K562 (cell line): ENCODE measurements around the gene ZNRF2. TPM values are rescaled to one million over a fixed set of nuclear protein-coding genes. Genes with fewer than 3 reads are reported as not detected.

Experiments used
- ATAC-seq: fragments of 200-7000 bp; cut with Tn5 transposase; 3 replicates; pipeline ENCODE4 v1.9.1; 2020; ENCODE audit warnings: moderate library complexity
- BruUV-seq: library from RNA; stranded (reverse); fragments of 400-500 nt; replicated peaks from 2 replicates; lab custom pipeline; 2021; lab: Mats Ljungman, UMichigan
- CTCF ChIA-PET: fragments of 300-600 bp; formaldehyde crosslinking; extraction: SDS; loops from one replicate; lab custom pipeline; 2021; ENCODE audit warnings: low intra/inter-chr PET ratio; lab: Yijun Ruan, JAX
- POLR2A ChIA-PET: fragments of 300-600, 350-650 bp; sonication (Branson Sonifier 250); formaldehyde crosslinking; extraction: SDS; loops from one replicate; lab custom pipeline; 2021; ENCODE audit warnings: antibody characterized with exemption, inconsistent platforms; lab: Yijun Ruan, JAX
- DNase-seq, 4 experiments: peaks; one replicate each; pipeline versions ENCODE4 v3.0.0 to v3.0.0-alpha.2; 2011 to 2018; ENCODE audit warnings: low spot score in 3 of 4, mixed read lengths in 3 of 4; ENCODE audit errors: extremely low read depth in 1 of 4
- FAIRE-seq: peaks from 2 replicates; lab custom pipeline; 2011; peaks lifted over from hg19 to GRCh38; lab: Jason Lieb, UNC
- H2AFZ ChIP-seq: 2 replicates; pipeline ENCODE4 v1.6.0; 2011; ENCODE audit warnings: low read depth, low read length, control low read depth, inconsistent platforms
- H3K27ac ChIP-seq: fragments of 200-600 bp; 3 replicates; pipeline ENCODE4 v1.8.0; 2011; ENCODE audit warnings: low read depth, mild to moderate bottlenecking, control low read depth, inconsistent platforms, low read length, moderate library complexity, mixed read lengths; ENCODE audit errors: extremely low read depth
- H3K27me3 ChIP-seq, 2 experiments: fragments of 300-600 bp in 1 of 2; 2 replicates in 1 of 2; 3 replicates in 1 of 2; pipeline versions ENCODE4 v1.6.0 to v1.8.0; 2011; ENCODE audit warnings: inconsistent platforms in 2 of 2, low read length in 2 of 2, mild to moderate bottlenecking in 1 of 2, mixed read lengths in 1 of 2, moderate library complexity in 1 of 2; ENCODE audit not compliant: control insufficient read depth in 2 of 2, insufficient read depth in 2 of 2
- H3K36me3 ChIP-seq: fragments of 300-600 bp; 3 replicates; pipeline ENCODE4 v1.8.0; 2011; ENCODE audit warnings: mild to moderate bottlenecking, low read length, inconsistent platforms; ENCODE audit not compliant: control insufficient read depth, insufficient read depth
- H3K4me1 ChIP-seq, 2 experiments: fragments of 200-600 bp in 1 of 2; replicated peaks in 1 of 2; 2 replicates in 1 of 2; 3 replicates in 1 of 2; pipeline versions ENCODE4 v1.5.1 to v1.8.0; 2011; ENCODE audit warnings: inconsistent platforms in 2 of 2, low read length in 2 of 2, mild to moderate bottlenecking in 1 of 2, mixed read lengths in 1 of 2, moderate library complexity in 1 of 2; ENCODE audit not compliant: control insufficient read depth in 2 of 2, insufficient read depth in 2 of 2
- H3K4me2 ChIP-seq: 2 replicates; pipeline ENCODE4 v1.6.1; 2011; ENCODE audit warnings: low read length, control low read depth, inconsistent platforms, mixed read lengths; ENCODE audit not compliant: insufficient read depth
- H3K4me3 ChIP-seq: fragments of 200-600 bp; sonication (generic), shearing (Covaris generic); 2 replicates; pipeline ENCODE4 v1.5.1; 2016; ENCODE audit warnings: control low read depth, inconsistent platforms
- H3K79me2 ChIP-seq: fragments of 200-600 bp; 3 replicates; pipeline ENCODE4 v1.8.0; 2011; ENCODE audit warnings: low read length, inconsistent platforms; ENCODE audit not compliant: control insufficient read depth, insufficient read depth
- H3K9ac ChIP-seq, 2 experiments: 2 replicates each; pipeline versions ENCODE4 v1.6.0 to v1.6.1; 2011; ENCODE audit warnings: low read depth in 2 of 2, low read length in 2 of 2, control low read depth in 1 of 2, inconsistent platforms in 1 of 2, mild to moderate bottlenecking in 1 of 2, mixed read lengths in 1 of 2; ENCODE audit not compliant: insufficient read depth in 1 of 2
- H3K9me1 ChIP-seq: one replicate; pipeline ENCODE4 v1.6.0; 2011; ENCODE audit warnings: inconsistent platforms, mild to moderate bottlenecking, low read length, moderate library complexity; ENCODE audit not compliant: control insufficient read depth, insufficient read depth
- H3K9me3 ChIP-seq: replicated peaks from 2 replicates; pipeline ENCODE4 v1.5.1; 2011; ENCODE audit warnings: low read depth, low read length, inconsistent platforms; ENCODE audit not compliant: control insufficient read depth, insufficient read depth
- H4K20me1 ChIP-seq: replicated peaks from 2 replicates; pipeline ENCODE4 v1.6.1; 2011; ENCODE audit warnings: low read length, inconsistent platforms, mixed read lengths; ENCODE audit not compliant: control insufficient read depth, insufficient read depth
- C11orf30 ChIP-seq: fragments of 450-650 bp; IDR thresholded peaks from 2 replicates; pipeline ENCODE4 v1.6.1; 2016; ENCODE audit warnings: low read depth, mild to moderate bottlenecking
- CBX5 ChIP-seq: IDR thresholded peaks from 2 replicates; pipeline ENCODE4 v1.6.1; 2014; ENCODE audit warnings: low read depth, borderline replicate concordance
- DIDO1 ChIP-seq: fragments of 450-650 bp; IDR thresholded peaks from 2 replicates; pipeline ENCODE4 v1.6.1; 2016; ENCODE audit warnings: low read depth, missing biosample characterization, missing genetic modification characterization
- DMBX1 ChIP-seq: fragments of 250-450 bp; sonication (Bioruptor Pico); IDR thresholded peaks from 2 replicates; pipeline ENCODE4 v1.8.0; 2022; ENCODE audit warnings: inconsistent platforms, mild to moderate bottlenecking, moderate library complexity, borderline replicate concordance
- HMG20B ChIP-seq: fragments of 250-450 bp; sonication (Bioruptor Pico); IDR thresholded peaks from 2 replicates; pipeline ENCODE4 v1.5.0; 2021; ENCODE audit warnings: mild to moderate bottlenecking
- MEF2A ChIP-seq: IDR thresholded peaks from 2 replicates; pipeline ENCODE4 v1.6.1; 2011; ENCODE audit warnings: low read depth, mild to moderate bottlenecking, low read length, moderate library complexity; ENCODE audit not compliant: control insufficient read depth
- POLR2H ChIP-seq: IDR thresholded peaks from 2 replicates; pipeline ENCODE4 v1.6.1; 2016; ENCODE audit warnings: missing genetic modification characterization, low read depth, mild to moderate bottlenecking, control low read depth, missing compliant biosample characterization, moderate library complexity
- POLR3G ChIP-seq: IDR thresholded peaks from 2 replicates; pipeline ENCODE4 v1.6.1; 2011; ENCODE audit not compliant: insufficient read length, insufficient replicate concordance; ENCODE audit errors: extremely low read depth
- RCOR1 ChIP-seq, 2 experiments: IDR thresholded peaks; 2 replicates each; pipeline ENCODE4 v1.6.1; 2012; ENCODE audit warnings: low read depth in 2 of 2, low read length in 2 of 2, borderline replicate concordance in 1 of 2, improper control_type of control experiment in 1 of 2
- SMAD4 ChIP-seq: fragments of 250-450 bp; sonication (Bioruptor Pico); conservative IDR thresholded peaks from 2 replicates; pipeline ENCODE4 v1.8.0; 2021; ENCODE audit warnings: inconsistent platforms, mild to moderate bottlenecking, moderate library complexity
- SMARCE1 ChIP-seq: fragments of 450-650 bp; IDR thresholded peaks from 2 replicates; pipeline ENCODE4 v1.7.1; 2016; ENCODE audit warnings: mild to moderate bottlenecking
- SMC3 ChIP-seq: conservative IDR thresholded peaks from 2 replicates; pipeline ENCODE4 v1.6.1; 2011; ENCODE audit warnings: low read depth, low read length, improper control_type of control experiment; ENCODE audit not compliant: insufficient read depth
- SP1 ChIP-seq: sonication (generic); formaldehyde crosslinking; IDR thresholded peaks from 2 replicates; pipeline ENCODE4 v1.8.1; 2022; ENCODE audit warnings: mild to moderate bottlenecking, missing genetic modification reagents
- SRF ChIP-seq, 2 experiments: fragments of 250-450, 450-650 bp in 1 of 2; sonication (Bioruptor Pico) in 1 of 2; sonication (generic) in 1 of 2; formaldehyde crosslinking; IDR thresholded peaks; 2 replicates each; pipeline versions ENCODE4 v1.5.0 to v1.5.1; 2020 to 2022; ENCODE audit warnings: mild to moderate bottlenecking in 1 of 2, missing genetic modification reagents in 1 of 2
- THAP7 ChIP-seq: fragments of 250-450 bp; sonication (Bioruptor Pico); IDR thresholded peaks from 2 replicates; pipeline ENCODE4 v1.5.0; 2021
- ZBED1 ChIP-seq: IDR thresholded peaks from 2 replicates; pipeline ENCODE4 v1.6.1; 2014
- ZC3H11A ChIP-seq: IDR thresholded peaks from 2 replicates; pipeline ENCODE4 v1.6.1; 2012; ENCODE audit warnings: low read depth, low read length, improper control_type of control experiment
- ZEB2 ChIP-seq: fragments of 450-650 bp; IDR thresholded peaks from 2 replicates; pipeline ENCODE4 v1.6.1; 2016
- ZNF12 ChIP-seq: sonication (generic); formaldehyde crosslinking; IDR thresholded peaks from 2 replicates; pipeline ENCODE4 v1.4.0; 2020; ENCODE audit warnings: mild to moderate bottlenecking, missing genetic modification reagents
- WGBS: fragments of 100-300 bp; shearing (Covaris generic); methylation state at CpG from one replicate; pipeline ENCODE4 v1.1.6; 2016; ENCODE audit warnings: low coverage, mixed read lengths; ENCODE audit not compliant: insufficient coverage; ENCODE audit errors: missing lambda C conversion rate; 5-methylcytosine and 5-hydroxymethylcytosine counted together
- in situ Hi-C: fragments of 300-500 bp; cut with MboI; formaldehyde crosslinking; loops from 4 replicates; pipeline ENCODE4 v1.15.0; 2018; ENCODE audit warnings: inconsistent platforms, mixed read lengths
- intact Hi-C: fragments of 100-400 bp; cut with micrococcal nuclease; formaldehyde crosslinking; loops from 2 replicates; pipeline ENCODE4 v1.14.2; 2022
- polyA plus RNA-seq, 8 experiments: library from polyadenylated mRNA; depleted of rRNA in 4 of 8; stranded (reverse) in 5 of 8; unstranded in 3 of 8; fragments of >200 nt; fragmentation: Nextera tagmentation in 2 of 8; fragmentation: Illumina TruSeq in 1 of 8; extraction: Ambion mirVana in 2 of 8; extraction: Trizol in 1 of 8; gene quantifications; 2 replicates each; pipeline versions ENCODE4 v1.2.1 to v1.2.3, GENCODE V29; 2011 to 2014; ENCODE audit warnings: inconsistent platforms in 1 of 8, missing spikeins in 1 of 8
- total RNA-seq, 7 experiments: library from RNA; depleted of rRNA in 6 of 7; stranded (reverse); fragments of >200 nt in 6 of 7; fragmentation: Illumina TruSeq in 2 of 7; extraction: Trizol in 2 of 7; gene quantifications; 2 replicates each; pipeline versions ENCODE4 v1.2.1 to v1.2.3, GENCODE V29; 2011 to 2021; ENCODE audit warnings: low replicate concordance in 1 of 7

ZNRF2 gene
- total and polyA plus RNA-seq, 9 of the 15 experiments (the other 6 are each of a cell fraction or from before 2014, with no cell fraction given), result 1.1 to 13.9 (median 5.5) TPM

GRCh38 chr7:30380294-30380693 lies 95.9 kb downstream of the ZNRF2 start:
- TF ChIP-seq ZNF12 (CRISPR knock-in tag) (no peak), SMAD4 (CRISPR knock-in tag) (no peak), POLR3G (no peak), SMARCE1 (no peak), C11orf30 (no peak), SP1 (CRISPR knock-in tag) (no peak), DMBX1 (no peak), SMC3 (no peak), MEF2A (no peak), SRF (CRISPR knock-in tag; IDR thresholded peaks at IDR 0.05) (no peak), POLR2H (tag) (no peak), ZEB2 (no peak), DIDO1 (tag) (no peak), RCOR1 (IDR thresholded peaks at IDR 0.05; ENCODE audit: borderline replicate concordance in 1 of 2, low read depth in 2 of 2, low read length in 2 of 2) (no peak), HMG20B (CRISPR knock-in tag) (no peak), ZBED1 (no peak), CBX5 (no peak), THAP7 (no peak), ZC3H11A (no peak)
- intact Hi-C loops (no loop called here), in situ Hi-C loops (no loop called here)
- Histone ChIP-seq H3K27me3 (no peaks in the 10 kb centered on the region), H3K9ac (no peak overlapping the region), H3K9me1 (no peaks in the 10 kb centered on the region), H3K9me3 (no peaks in the 10 kb centered on the region), H3K4me3 (no peak overlapping the region), H3K4me1 (no peaks in the 10 kb centered on the region), H3K36me3 (no peaks in the 10 kb centered on the region), H3K27ac (no peak overlapping the region), H4K20me1 (no peaks in the 10 kb centered on the region), H2AFZ (no peak overlapping the region), H3K4me2 (no peak overlapping the region), H3K79me2 (no peaks in the 10 kb centered on the region)
- POLR2A ChIA-PET, result interaction anchor here (0.5 kb wide), 1 partner anchor 399 kb away, joined by 4 read pairs; no protein-coding TSS in a partner anchor
- CTCF ChIA-PET, result no interaction called here
- no TSS peak for BruUV-seq
- 49% methylated on average over 2 of the region's 2 CpGs for WGBS
- ATAC-seq (no peak), FAIRE-seq (no peak), DNase-seq (no peak)
